ENCODE data around the gene MACO1. TPM values are rescaled to one million over a fixed set of nuclear protein-coding genes. Genes with fewer than 3 reads are reported as not detected.

The MACO1 gene
- total and polyA plus RNA-seq, 9 of the 15 experiments (the other 6 are each of a cell fraction or from before 2014, with no cell fraction given), result 4.6 to 28.4 (median 21.7) TPM

GRCh38 chr1:25517476-25518394, 87.0 kb downstream of the MACO1 start (continued):
- TF ChIP-seq ATF3 (IDR thresholded peaks at IDR 0.05) (0 out of 2 replicates have a peak, but pooled peaks have one; percentile 17), ATF3 (CRISPR knock-in tag; conservative IDR thresholded peaks at IDR 0.05) (no peak), NFYB (IDR thresholded peaks at IDR 0.05; ENCODE audit: extremely low read depth, insufficient read length) (peak; percentile 42), CTBP1 (IDR thresholded peaks at IDR 0.05; ENCODE audit: borderline replicate concordance) (0 out of 2 replicates have a peak, but pooled peaks have one; percentile 27), TFAP4 (CRISPR knock-in tag; IDR thresholded peaks at IDR 0.05; ENCODE audit: borderline replicate concordance) (peak; percentile 7; the same call in 1 of the 2 replicates), NR2C2 (CRISPR knock-in tag; IDR thresholded peaks at IDR 0.05) (peak; percentile 78; the same call in 1 of the 2 replicates), NR2C2 (tag; IDR thresholded peaks at IDR 0.05) (peak; percentile 49; the same call in 1 of the 2 replicates), NCOA4 (IDR thresholded peaks at IDR 0.05; ENCODE audit: partially characterized antibody) (no peak), EGR1 (conservative IDR thresholded peaks at IDR 0.05) (peak; percentile 42; the same call in 1 of the 2 replicates), MNT (conservative IDR thresholded peaks at IDR 0.05) (peak; percentile 61 to 62; a peak in 3 of 4 replicates), STAG1 (CRISPR knock-in tag; IDR thresholded peaks at IDR 0.05; ENCODE audit: borderline replicate concordance) (no peak)

Measured in K562 (cell line).